ENCODE data around the gene MRPL33. TPM values are rescaled to one million over a fixed set of nuclear protein-coding genes. Genes with fewer than 3 reads are reported as not detected.

The MRPL33 gene
- total RNA-seq, 1 donor, result 105 TPM

GRCh38 chr2:27754138-27754588 is 17.4 kb upstream of the MRPL33 start:
- DNase-seq (ENCODE audit: insufficient read length, low spot score, missing footprints), result peak; percentile 91
- no peak overlapping the region for H3K4me3 ChIP-seq (ENCODE audit: insufficient read depth, low read length)
- H3K4me1 ChIP-seq (ENCODE audit: insufficient read depth, low read length), result peaks cover 6% of the 10 kb centered on the region
- H4K20me1 ChIP-seq (ENCODE audit: insufficient read depth, low read length), result no peaks in the 10 kb centered on the region
- H2AFZ ChIP-seq (ENCODE audit: low read length), result no peak overlapping the region
- H3K4me2 ChIP-seq (ENCODE audit: insufficient read depth, low read length), result no peak overlapping the region
- no peak overlapping the region for H3K27ac ChIP-seq (ENCODE audit: low read depth, low read length)
- H3K27me3 ChIP-seq (ENCODE audit: insufficient read depth, low read length), result no peaks in the 10 kb centered on the region
- no peaks in the 10 kb centered on the region for H3K9me3 ChIP-seq (ENCODE audit: low read depth, low read length)
- no peaks in the 10 kb centered on the region for H3K36me3 ChIP-seq (ENCODE audit: insufficient read depth, low read length)
- peak; percentile 98 for TF ChIP-seq CTCF (IDR thresholded peaks at IDR 0.05; ENCODE audit: extremely low read depth, low read depth, low read length)
- no peaks in the 10 kb centered on the region for H3K79me2 ChIP-seq (ENCODE audit: insufficient read depth, low read length)

GRCh38 chr2:27754831-27755230 is 16.7 kb upstream of the MRPL33 start:
- H3K4me1 ChIP-seq (ENCODE audit: insufficient read depth, low read length), result peaks cover 6% of the 10 kb centered on the region

GRCh38 chr2:27756091-27756490 is 15.4 kb upstream of the MRPL33 start:
- TF ChIP-seq CTCF (IDR thresholded peaks at IDR 0.05; ENCODE audit: extremely low read depth, low read depth, low read length), result no peak
- Histone ChIP-seq H3K4me2 (ENCODE audit: insufficient read depth, low read length) (no peak overlapping the region), H3K27me3 (ENCODE audit: insufficient read depth, low read length) (no peaks in the 10 kb centered on the region), H4K20me1 (ENCODE audit: insufficient read depth, low read length) (no peaks in the 10 kb centered on the region), H3K36me3 (ENCODE audit: insufficient read depth, low read length) (no peaks in the 10 kb centered on the region), H3K4me3 (ENCODE audit: insufficient read depth, low read length) (no peak overlapping the region), H3K27ac (ENCODE audit: low read depth, low read length) (no peak overlapping the region), H3K4me1 (ENCODE audit: insufficient read depth, low read length) (peaks cover 10% of the 10 kb centered on the region), H3K9me3 (ENCODE audit: low read depth, low read length) (no peaks in the 10 kb centered on the region), H3K79me2 (ENCODE audit: insufficient read depth, low read length) (no peaks in the 10 kb centered on the region), H2AFZ (ENCODE audit: low read length) (no peak overlapping the region)
- no peak for DNase-seq (ENCODE audit: insufficient read length, low spot score, missing footprints)

More at GRCh38 chr2:27754831-27755230, 16.7 kb upstream of the MRPL33 start:
- Histone ChIP-seq H3K27me3 (ENCODE audit: insufficient read depth, low read length) (no peaks in the 10 kb centered on the region), H3K4me3 (ENCODE audit: insufficient read depth, low read length) (no peak overlapping the region), H3K27ac (ENCODE audit: low read depth, low read length) (no peak overlapping the region), H3K4me2 (ENCODE audit: insufficient read depth, low read length) (peak overlapping the region; percentile 10), H3K36me3 (ENCODE audit: insufficient read depth, low read length) (no peaks in the 10 kb centered on the region), H3K9me3 (ENCODE audit: low read depth, low read length) (no peaks in the 10 kb centered on the region), H4K20me1 (ENCODE audit: insufficient read depth, low read length) (no peaks in the 10 kb centered on the region), H2AFZ (ENCODE audit: low read length) (no peak overlapping the region), H3K79me2 (ENCODE audit: insufficient read depth, low read length) (no peaks in the 10 kb centered on the region)
- no peak for TF ChIP-seq CTCF (IDR thresholded peaks at IDR 0.05; ENCODE audit: extremely low read depth, low read depth, low read length)
- DNase-seq (ENCODE audit: insufficient read length, low spot score, missing footprints), result peak; percentile 45

- Histone ChIP-seq H3K4me2 (ENCODE audit: insufficient read depth, low read length) (no peak overlapping the region), H3K4me3 (ENCODE audit: insufficient read depth, low read length) (no peak overlapping the region), H3K36me3 (ENCODE audit: insufficient read depth, low read length) (no peaks in the 10 kb centered on the region), H4K20me1 (ENCODE audit: insufficient read depth, low read length) (no peaks in the 10 kb centered on the region), H3K4me1 (ENCODE audit: insufficient read depth, low read length) (peaks cover 18% of the 10 kb centered on the region), H3K9me3 (ENCODE audit: low read depth, low read length) (no peaks in the 10 kb centered on the region), H3K27me3 (ENCODE audit: insufficient read depth, low read length) (no peaks in the 10 kb centered on the region), H2AFZ (ENCODE audit: low read length) (no peak overlapping the region), H3K79me2 (ENCODE audit: insufficient read depth, low read length) (no peaks in the 10 kb centered on the region), H3K27ac (ENCODE audit: low read depth, low read length) (no peak overlapping the region)
- TF ChIP-seq CTCF (IDR thresholded peaks at IDR 0.05; ENCODE audit: extremely low read depth, low read depth, low read length), result no peak
- no peak for DNase-seq (ENCODE audit: insufficient read length, low spot score, missing footprints)
Observed at GRCh38 chr2:27756544-27757498, 14.7 kb upstream of the MRPL33 start.
